PFSK-1 (cell line): ENCODE data around the gene UBAC2.

Source experiments
- FOXP2 ChIP-seq: optimal IDR thresholded peaks from 2 replicates; pipeline ENCODE3; 2011; ENCODE audit warnings: borderline replicate concordance, control low read depth, inconsistent platforms; ENCODE audit not compliant: insufficient read depth; ENCODE audit errors: extremely low read length, extremely low read depth
- POLR2AphosphoS5 ChIP-seq: IDR thresholded peaks from 2 replicates; pipeline ENCODE4 v1.6.1; 2012; ENCODE audit warnings: low read depth, mild to moderate bottlenecking, control low read depth, low read length, moderate library complexity
- REST ChIP-seq, 2 experiments: IDR thresholded peaks; 2 replicates each; pipeline versions ENCODE4 v1.6.1 to v1.8.0; 2011 to 2012; ENCODE audit warnings: low read depth in 2 of 2, low read length in 2 of 2, control low read depth in 1 of 2, inconsistent platforms in 1 of 2, mild to moderate bottlenecking in 1 of 2, moderate library complexity in 1 of 2; ENCODE audit not compliant: insufficient read depth in 1 of 2
- SIN3A ChIP-seq: IDR thresholded peaks from 2 replicates; pipeline ENCODE4 v1.6.1; 2012; ENCODE audit warnings: mild to moderate bottlenecking, low read length, moderate library complexity, borderline replicate concordance; ENCODE audit not compliant: insufficient read depth
- TAF1 ChIP-seq: IDR thresholded peaks from 2 replicates; pipeline ENCODE4 v1.6.1; 2012; ENCODE audit warnings: low read length, control low read depth, borderline replicate concordance; ENCODE audit not compliant: insufficient read depth

Gene UBAC2

GRCh38 chr13:99347335-99347878, 146.8 kb downstream of the UBAC2 start:
- TF ChIP-seq TAF1 (no peak), POLR2AphosphoS5 (no peak), FOXP2 (no peak), SIN3A (no peak), REST (IDR thresholded peaks at IDR 0.05; ENCODE audit: insufficient read depth in 1 of 2, low read depth in 2 of 2, low read length in 2 of 2) (no peak)

- TF ChIP-seq TAF1 (no peak), FOXP2 (no peak), SIN3A (no peak)
Observed at GRCh38 chr13:99347911-99348451, 147.3 kb downstream of the UBAC2 start.

- TF ChIP-seq TAF1: no peak
- no peak for TF ChIP-seq REST (IDR thresholded peaks at IDR 0.05; ENCODE audit: insufficient read depth in 1 of 2, low read depth in 2 of 2, low read length in 2 of 2)
- no peak for TF ChIP-seq POLR2AphosphoS5
- no peak for TF ChIP-seq FOXP2
- TF ChIP-seq SIN3A: no peak
Observed at GRCh38 chr13:99350191-99350590, 149.5 kb downstream of the UBAC2 start.

- TF ChIP-seq POLR2AphosphoS5 (no peak), TAF1 (no peak), SIN3A (no peak), FOXP2 (no peak), REST (IDR thresholded peaks at IDR 0.05; ENCODE audit: insufficient read depth in 1 of 2, low read depth in 2 of 2, low read length in 2 of 2) (no peak)
Observed at GRCh38 chr13:99351772-99352171, 151.1 kb downstream of the UBAC2 start.

GRCh38 chr13:99352351-99353245, 151.9 kb downstream of the UBAC2 start:
- TF ChIP-seq POLR2AphosphoS5 (no peak), SIN3A (no peak), FOXP2 (no peak), REST (IDR thresholded peaks at IDR 0.05; ENCODE audit: insufficient read depth in 1 of 2, low read depth in 2 of 2, low read length in 2 of 2) (no peak), TAF1 (no peak)
